Hematopoietic multipotent progenitor cell treated with erythropoietin and hydrocortisone succinate and interleukin-3 and kit ligand, for 17 days (in vitro differentiated cells): Measurements from ENCODE around the gene OR13F1.
"Not testable (repeated sequence)": the region's sequence is repeated elsewhere in the genome, so short reads cannot be mapped to it uniquely, and the experiment has no call there.

Experiments used
- DNase-seq: peaks from one replicate; pipeline ENCODE4 v3.0.0-alpha.2; 2015; ENCODE audit warnings: low spot score

OR13F1 gene, protein sequence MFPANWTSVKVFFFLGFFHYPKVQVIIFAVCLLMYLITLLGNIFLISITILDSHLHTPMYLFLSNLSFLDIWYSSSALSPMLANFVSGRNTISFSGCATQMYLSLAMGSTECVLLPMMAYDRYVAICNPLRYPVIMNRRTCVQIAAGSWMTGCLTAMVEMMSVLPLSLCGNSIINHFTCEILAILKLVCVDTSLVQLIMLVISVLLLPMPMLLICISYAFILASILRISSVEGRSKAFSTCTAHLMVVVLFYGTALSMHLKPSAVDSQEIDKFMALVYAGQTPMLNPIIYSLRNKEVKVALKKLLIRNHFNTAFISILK

DNA sequence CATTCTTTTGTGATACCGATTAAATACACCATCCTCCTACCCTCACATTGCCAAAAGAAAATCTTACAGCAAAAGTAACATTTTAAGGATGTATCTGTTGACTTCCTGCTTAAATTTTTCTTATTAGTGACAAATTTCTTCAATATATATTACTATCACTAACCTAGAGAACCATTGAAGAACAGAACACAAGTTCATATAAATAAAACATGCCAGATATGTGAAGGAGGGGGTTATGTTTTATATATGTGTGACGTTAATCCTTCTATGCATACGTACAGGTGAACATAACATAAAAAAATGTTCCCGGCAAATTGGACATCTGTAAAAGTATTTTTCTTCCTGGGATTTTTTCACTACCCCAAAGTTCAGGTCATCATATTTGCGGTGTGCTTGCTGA is at the start of gene OR13F1:
Gene OR13F1, plus strand, starts transcription at position 301 of the 400 bp plus-strand sequence. Its CDS starts 0 bp downstream, at position 301.
- DNase-seq: no peak

DNA sequence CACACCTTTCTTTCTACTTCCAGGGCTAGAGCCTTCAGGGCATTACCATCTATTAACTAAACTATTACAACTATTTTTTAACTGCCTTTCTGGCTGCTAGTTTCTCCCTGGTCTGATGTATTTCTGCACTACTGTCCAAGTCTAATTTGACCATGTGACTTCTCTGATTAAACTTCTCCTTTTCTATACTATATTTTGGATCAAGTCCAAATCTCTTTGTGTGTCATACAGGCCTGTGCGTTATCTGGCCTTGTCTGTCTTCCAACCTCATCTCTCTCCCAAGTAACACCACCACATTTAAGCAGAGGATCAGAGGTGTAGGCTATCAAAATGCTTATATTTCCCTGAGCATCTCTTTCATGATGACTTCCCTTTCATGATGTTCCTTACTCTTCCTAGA is 47.2 kb upstream of the OR13F1 start:
- DNase-seq: no peak

DNA sequence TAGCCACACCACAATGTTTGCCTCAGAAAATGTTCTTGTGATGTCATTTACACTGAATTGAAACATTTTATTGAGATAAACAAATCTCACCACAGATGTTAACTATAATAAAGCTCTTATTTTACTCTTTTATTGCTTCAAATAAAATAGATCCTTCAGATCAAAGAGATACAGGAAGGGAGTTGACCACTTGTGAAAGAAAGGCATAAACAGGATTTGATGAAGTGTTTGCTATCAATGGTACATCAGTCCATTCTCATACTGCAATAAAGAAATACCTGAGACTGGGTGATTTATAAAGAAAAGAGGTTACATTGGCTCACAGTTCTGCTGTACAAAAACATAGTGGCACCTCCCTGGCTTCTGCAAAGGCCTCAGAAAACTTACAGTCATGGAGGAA is 40.2 kb upstream of the OR13F1 start:
- no peak for DNase-seq

DNA sequence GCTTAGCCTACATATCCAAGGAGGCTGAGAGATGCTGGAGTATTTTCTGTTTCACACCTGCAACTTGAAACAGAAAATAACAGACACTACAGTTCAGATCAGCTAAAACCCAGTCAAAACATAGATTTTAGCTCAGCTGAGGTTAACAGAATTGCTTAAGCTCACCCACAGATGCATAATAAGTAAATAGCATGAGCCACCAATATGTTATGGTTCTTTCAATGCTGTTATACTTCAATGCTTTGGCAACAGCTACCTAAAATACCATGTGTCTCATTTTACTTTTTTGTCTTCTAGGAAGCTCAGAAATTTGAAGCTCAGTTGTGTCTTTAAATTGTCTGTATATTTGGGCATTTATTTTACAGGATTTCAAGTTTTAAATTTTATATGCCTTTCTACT is 35.8 kb upstream of the OR13F1 start:
- DNase-seq: no peak

DNA sequence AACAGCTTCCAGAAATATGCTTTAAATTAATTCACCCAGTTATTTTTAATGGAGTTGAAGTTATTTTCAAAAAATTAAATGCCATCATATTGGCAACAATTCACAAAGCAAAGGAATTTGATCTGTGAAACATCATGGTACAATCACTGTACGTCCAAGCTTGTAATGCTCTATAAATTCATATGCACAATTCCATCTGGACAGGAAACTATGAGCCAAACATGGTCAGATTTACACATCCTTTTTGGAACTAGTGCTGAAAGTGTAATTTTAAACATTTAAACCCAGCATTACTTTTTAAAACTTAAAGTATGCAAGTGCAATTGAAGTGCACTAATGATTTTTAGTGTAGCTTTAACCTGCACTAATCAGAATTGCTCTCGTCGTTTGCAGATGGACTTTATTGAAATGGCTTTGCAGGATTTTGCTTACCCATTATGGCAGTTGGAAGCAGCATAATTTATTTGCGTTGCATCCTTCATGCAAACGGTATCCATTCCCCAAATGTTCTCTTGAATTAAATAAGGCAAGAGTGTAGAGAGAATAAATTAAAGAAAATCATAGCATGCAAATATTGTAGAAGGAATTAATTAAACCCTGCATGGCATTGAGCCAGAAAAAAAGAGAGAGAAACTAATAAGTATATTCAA is 21.0 kb upstream of the OR13F1 start:
- no peak for DNase-seq

DNA sequence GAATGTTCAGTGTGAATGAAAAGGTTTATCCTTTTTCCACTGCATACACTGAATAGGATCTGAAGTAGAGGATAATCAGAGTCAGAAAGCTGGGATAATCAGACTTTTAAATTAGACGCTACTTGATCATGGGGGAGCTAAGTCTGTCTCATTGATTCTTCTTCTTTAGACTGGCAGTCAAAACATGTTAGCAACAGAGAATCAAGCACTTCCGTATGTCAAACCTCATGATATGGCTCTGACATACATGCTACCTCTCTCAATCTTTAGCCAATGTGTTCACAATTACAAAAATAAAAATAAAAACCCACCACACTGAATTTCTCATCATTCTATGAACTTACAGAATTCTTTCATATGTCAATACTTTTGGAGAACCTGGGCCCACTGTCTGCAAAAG is 19.0 kb upstream of the OR13F1 start:
- no peak for DNase-seq

DNA sequence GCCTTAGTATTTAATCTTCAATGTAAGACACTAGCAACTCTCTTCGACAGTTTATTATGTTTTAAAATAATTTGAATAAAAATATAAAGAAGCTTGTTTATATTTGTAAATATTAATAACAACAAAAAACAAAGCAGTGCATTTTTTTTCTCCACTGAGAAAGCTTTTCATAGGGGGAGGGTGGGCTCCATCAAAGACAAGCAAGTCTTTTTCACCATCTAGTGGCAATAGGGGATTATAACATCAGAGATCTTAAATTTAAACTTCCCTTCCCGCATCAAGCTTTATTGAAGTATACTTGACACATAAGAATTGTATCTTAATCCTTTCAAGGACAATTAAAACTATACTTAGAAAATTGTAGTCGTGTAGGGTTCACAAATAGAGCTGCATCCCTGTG is 9.3 kb upstream of the OR13F1 start:
- no peak for DNase-seq

DNA sequence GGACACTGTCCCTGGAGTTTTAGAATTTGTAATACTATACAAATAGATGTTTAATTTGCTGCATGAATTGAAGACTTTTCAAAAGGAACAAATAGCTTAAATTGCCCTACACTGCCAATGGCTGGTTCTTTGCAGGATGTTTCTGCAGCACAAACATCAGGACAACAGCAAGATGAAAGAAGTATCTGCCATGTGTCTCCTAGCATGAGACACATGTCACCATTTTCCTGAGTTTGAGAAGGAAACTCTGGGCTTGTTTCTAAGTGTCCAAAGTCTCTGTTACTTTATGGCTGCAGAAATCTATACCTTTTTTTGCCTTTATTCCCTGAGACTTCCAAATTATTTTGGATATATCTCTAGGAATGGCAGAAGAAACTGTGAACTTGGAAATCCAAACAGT is 623 bp upstream of the OR13F1 start:
- DNase-seq: no peak

DNA sequence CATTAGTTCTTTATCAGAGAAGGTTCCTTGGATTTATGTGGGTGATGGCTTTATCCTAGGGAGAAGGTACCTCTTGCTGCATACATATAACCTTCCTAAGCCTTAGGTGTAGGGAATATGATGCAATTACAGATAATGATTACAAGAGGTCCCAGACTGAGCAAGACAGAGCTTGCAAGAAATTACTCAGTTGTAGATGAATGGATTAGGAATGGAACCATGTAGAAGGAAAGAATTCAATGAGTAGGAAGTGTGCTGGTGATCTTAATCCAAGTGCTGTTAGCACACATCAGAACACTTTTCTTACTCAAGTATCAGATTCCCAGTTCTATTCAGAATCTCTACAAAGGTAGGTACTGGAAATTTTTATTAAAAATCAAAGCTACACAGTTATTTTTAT is 2.5 kb downstream of the OR13F1 start:
- no peak for DNase-seq

DNA sequence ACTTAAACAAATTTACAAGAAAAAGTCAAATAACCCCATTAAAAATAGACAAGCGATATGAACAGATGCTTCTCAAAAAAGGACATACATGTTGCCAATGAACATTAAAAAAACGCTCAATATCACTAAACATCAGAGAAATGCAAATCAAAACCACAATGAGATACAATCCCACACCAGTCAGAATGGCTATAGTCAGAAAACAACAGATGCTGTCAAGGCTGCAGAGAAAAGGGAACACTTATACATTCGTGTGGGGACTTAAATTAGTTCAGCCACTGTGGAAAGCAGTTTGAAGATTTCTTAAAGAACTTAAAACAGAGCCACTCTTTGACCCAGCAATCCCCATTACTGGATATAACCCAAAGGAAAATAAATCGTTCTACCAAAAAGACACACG is 10.8 kb downstream of the OR13F1 start:
- DNase-seq: no peak

DNA sequence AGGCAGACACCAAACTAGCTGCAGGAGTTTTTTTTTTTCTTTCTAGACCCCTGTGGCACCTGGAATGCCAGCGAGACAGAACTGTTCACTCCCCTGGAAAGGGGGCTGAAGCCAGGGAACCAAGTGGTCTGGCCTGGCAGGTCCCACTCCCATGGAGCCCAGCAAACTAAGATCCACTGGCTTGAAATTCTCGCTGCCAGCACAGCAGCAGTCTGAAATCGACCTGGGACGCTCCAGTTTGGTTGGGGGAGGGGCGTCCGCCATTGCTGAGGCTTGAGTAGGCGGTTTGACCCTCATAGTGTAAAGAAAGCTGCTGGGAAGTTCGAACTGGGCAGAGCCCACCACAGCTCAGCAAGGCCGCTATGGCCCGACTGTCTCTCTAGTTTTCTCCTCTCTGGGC is 16.2 kb downstream of the OR13F1 start:
- not testable (repeated sequence) for DNase-seq

DNA sequence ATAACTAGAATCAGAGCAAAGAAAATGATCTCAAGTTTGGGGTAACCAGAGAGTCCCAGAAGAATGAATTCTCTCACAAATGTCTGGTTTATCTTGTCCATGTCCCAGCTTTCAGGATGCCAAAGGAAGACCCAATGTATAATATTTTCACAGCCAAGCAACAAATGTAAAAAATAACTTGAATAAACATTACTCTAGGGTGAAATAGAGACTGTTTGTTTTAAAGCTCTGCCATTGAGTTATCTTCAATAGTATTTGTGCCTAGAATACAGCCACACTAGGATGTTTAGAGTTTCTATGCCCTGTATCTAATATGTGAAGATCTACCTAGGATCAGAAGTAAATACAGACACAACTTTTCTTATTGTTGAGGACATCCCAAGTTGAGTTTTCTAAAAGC is 23.0 kb downstream of the OR13F1 start, which contains the start of gene OR13C4:
Gene OR13C4, minus strand, starts transcription at position 101 of the 400 bp plus-strand sequence. Its CDS starts 0 bp downstream, at position 101.
- DNase-seq: no peak

DNA sequence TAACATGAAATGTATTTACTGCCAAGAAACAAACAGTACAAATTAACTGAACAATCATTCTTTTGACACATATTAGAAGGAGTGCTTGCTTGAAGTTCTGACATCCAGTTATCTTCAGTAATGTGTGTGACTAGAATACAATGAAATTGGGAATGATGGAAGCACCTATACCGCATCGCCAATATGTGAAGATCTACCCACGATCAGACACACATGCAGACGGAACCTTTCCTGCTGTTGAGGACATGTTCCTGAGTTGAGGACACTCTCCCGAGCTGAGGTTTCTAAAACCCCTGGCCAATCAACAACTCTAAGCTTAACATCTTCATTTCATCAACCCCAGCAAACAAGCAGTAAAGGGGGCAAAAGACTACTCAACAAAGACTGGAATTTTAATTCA is 32.7 kb downstream of the OR13F1 start, which contains the start of gene OR13C3:
Gene OR13C3, minus strand, starts transcription at position 101 of the 400 bp plus-strand sequence. CDS start 133 bp downstream, outside the sequence.
- no peak for DNase-seq

DNA sequence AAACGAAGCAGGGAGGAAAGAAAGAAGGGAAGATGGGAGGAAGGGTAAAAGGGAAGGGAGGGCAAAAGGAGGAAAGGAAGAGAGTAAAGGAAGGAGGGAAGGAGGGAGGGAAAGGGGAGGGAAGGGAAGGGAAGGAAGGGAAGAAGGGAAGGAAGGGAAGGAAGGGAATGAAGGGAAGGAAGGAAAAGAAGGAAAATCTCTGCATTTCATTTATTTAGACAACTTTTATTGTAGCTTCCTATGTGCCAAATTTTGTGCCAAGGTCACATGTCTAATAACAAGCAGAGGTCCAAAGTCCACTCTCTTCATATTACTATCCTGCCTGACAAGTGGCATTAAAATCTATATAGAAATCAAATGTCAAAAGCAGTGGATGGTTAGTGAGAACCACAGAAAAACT is 35.2 kb downstream of the OR13F1 start:
- no peak for DNase-seq

DNA sequence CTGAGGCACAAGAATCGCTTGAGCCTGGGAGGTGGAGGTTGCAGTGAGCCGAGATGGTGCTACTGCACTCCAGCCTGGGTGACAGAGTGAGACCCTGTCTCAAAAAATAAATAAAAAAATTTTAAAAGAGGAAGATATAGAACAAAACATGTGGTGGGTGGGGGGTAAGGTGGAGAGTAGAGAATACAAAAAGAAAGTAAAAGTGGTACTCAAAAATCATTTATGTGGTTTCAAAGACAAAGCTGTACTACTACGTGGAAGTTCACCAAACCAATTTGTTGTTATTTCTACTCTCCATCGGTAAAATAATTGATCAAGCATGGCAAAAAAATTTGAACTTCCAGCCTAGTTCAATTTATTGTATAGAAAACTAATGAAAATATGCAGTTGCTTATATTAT is 40.6 kb downstream of the OR13F1 start:
- no peak for DNase-seq

DNA sequence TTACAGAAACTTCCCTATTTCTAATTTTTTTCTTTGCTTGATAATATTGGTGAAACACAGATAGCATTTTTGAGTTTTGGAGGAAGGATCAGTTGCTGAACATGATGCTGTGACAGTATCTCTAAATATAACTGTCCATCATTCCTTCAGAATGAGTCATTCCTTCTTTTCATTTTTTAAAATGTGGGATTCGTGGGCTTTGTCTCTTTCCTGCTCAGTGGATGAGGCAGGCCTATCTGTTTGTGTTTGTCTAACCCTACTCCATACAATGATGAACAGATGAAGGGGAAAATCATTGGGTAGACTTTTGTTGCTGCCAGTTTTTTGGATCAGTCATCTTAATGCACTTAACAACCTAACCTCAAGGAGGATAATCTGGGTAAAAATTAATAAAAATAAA is 49.2 kb downstream of the OR13F1 start:
- no peak for DNase-seq
